Measurements from ENCODE around the gene CAPZB.

Gene CAPZB

DNA sequence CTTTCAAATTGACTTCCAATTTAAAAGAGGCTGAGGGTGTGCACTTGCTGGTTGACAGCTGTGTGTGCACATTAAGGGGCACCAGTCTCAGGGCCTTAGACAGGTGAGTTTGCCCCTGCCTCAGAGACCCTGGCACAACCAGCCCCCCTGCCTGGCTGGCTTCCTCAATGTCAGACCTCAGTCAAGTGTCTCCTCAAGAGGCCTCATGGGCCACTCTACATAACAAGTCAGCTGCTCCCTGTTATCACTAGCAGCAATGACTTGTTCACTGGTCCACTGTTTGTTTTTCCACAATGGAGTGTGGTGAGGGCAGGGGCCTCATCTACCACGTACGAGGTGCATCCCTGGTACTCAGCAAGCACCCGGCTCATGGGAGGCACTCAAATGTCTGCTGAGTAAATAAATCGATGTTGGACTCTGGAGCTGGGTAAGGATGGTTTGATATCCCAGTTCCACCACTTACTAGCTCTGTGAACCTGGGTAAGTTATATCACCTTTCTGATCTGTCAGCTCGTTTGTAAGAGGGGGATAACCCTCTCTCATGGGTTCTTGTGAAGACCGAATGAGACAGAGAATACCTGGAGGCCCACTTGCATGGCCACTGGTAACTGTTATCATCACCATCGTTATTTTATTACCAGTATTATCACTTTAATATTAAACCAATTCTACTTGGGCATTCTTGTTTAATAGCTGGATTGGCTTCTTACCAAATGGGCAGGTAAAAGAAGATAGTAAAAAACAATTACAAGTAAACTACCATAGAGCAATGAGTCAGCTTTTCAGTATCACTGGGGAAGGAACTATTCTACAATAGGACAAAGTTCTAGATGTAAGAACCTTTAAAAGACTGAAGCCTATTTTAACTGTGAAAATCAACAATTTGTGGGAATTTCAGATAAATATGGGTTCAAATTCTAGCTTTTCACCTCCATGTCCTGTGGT is 108.6 kb downstream of the CAPZB start:
- H3K27ac ChIP-seq, result no peak overlapping the region
- no peak for TF ChIP-seq ZFX (IDR thresholded peaks at IDR 0.05)
- TF ChIP-seq, protein P1, sequence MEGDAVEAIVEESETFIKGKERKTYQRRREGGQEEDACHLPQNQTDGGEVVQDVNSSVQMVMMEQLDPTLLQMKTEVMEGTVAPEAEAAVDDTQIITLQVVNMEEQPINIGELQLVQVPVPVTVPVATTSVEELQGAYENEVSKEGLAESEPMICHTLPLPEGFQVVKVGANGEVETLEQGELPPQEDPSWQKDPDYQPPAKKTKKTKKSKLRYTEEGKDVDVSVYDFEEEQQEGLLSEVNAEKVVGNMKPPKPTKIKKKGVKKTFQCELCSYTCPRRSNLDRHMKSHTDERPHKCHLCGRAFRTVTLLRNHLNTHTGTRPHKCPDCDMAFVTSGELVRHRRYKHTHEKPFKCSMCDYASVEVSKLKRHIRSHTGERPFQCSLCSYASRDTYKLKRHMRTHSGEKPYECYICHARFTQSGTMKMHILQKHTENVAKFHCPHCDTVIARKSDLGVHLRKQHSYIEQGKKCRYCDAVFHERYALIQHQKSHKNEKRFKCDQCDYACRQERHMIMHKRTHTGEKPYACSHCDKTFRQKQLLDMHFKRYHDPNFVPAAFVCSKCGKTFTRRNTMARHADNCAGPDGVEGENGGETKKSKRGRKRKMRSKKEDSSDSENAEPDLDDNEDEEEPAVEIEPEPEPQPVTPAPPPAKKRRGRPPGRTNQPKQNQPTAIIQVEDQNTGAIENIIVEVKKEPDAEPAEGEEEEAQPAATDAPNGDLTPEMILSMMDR (conservative IDR thresholded peaks at IDR 0.05), result no peak

DNA sequence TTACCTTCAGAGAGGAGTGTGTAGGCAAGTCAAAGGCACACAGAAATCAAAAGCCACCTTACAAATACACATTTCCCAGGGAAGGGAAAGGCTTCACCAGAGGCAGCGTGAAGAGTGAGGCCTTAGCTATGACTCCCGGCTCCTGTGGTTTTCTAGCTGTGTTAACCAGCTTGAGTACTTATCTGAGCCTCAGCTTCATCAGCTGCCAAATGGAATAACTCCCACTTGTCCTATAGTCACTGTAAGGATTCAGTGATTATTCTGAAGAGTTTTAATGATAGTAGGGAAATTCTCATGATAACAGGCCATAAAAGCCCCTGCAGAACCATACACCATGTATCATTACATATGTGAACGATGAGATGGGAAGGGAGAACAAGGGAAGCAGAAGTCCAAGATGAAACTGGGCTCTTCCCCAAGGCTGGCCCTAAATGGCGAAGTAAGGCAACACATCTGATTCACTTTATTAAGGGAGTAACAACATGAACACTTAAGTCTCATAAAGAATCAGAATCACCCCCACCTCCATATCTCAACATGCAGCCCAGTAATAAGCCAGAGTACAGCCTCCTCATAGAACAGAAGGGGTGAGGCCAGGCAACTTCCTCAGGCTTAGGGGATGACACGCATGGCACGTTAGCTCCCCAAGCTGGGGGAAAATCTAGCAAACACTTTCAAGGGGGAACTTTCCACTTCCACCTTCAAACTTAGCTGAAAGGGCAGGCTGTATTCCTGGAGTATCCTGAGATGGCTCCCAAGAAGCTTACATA is 109.5 kb downstream of the CAPZB start:
- no peak overlapping the region for H3K27ac ChIP-seq
- no peak for TF ChIP-seq ZFX (IDR thresholded peaks at IDR 0.05)
- TF ChIP-seq, protein P1 (conservative IDR thresholded peaks at IDR 0.05), result no peak

DNA sequence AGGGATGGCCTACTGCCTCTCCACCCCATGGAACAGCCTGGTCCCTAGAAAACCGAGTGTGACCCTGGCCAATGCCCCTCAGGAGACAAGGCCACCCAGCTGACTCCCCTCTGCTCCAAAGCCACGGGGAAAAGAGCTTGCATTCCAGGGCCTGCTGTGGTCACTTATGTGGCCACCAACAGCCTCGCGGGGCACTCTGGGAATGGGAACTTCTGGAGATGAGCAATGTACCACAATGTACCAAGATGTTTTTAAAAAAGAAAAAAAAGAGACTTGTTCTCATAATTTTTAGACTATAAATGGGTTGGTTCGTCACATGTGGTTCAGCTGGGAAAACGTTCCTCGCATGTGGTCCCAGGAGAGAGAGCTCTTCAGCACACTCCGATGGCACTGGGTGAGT is 110.4 kb downstream of the CAPZB start:
- no peak overlapping the region for H3K27ac ChIP-seq
- TF ChIP-seq, protein P1 (conservative IDR thresholded peaks at IDR 0.05), result no peak
- no peak for TF ChIP-seq ZFX (IDR thresholded peaks at IDR 0.05)

DNA sequence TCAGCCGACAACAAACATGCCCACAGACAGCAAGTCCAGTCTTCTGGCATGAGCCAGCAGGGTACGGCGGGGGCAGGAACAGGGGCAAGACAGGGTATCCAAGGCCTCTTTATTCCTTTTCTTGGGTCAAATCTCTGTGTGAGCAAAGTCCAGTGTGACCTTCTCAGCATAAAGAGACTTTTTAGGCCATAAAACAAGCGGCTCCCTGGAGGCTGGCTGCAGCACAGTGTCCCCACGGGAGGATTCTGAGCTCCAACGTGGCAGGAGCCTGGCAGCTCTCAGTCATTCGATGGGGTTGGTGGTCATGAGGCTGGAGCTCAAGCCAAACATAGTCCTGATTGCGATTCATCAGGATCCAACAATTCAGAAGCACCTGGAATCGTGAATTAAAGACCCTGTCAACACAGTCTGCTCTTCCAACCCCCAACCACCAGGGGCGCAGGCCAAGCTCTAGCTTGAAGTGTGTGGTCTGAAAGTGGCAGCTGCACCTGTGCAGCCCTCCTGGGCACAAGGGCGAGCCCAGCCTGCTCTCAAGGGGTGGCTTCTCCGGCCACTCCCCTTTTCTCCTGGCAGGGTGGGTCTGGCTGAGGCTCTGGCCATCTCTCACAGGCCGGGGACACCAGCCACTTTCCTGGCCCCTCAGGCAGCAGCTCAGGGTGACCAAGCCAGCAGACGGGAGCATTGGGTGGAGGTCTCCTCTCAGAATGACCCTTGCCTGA is 111.1 kb downstream of the CAPZB start:
- H3K27ac ChIP-seq, result no peak overlapping the region
- no peak for TF ChIP-seq ZFX (IDR thresholded peaks at IDR 0.05)
- TF ChIP-seq, protein P1 (conservative IDR thresholded peaks at IDR 0.05), result no peak; the same call in 1 of the 2 replicates

DNA sequence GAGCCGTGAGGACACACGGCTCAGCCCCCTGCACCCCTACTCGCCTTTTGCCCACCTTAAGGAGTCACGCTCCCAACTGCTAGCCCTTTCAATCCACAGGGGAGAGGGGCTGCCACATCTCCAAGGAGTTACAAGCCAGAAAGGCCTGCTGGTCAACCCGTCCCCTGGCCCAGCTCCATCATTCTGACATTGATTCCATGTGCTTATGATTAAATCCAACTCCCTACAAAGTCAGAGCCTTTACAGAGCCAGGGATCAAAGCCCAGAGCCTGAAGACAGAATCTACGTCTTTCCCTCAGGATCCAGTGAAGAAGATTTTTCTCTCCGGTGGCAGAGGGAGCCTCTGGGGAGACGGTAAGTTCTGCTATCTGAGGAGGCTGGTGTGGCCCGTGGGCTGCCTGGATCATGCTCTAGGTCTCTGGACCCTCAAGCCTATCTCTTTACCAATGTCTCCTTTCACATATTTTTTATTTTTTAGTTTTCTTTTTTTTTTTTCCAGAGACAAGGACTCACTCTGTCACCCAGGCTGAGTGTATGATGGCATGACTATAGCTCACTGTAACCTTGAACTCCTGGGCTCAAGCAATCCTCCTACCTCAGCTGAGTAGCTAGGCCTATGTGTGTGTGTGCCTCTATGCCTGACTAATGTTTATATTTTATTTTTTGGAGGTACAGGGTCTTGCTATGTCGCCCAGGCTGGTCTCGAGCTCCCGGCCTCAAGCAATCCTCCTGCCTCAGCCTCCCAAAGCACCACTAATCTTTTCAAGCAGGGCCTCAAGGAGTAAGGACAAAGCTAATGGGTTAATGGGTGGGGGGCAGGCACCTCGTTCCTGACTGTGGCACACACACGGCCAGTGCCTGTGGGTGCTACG is 111.9 kb downstream of the CAPZB start:
- H3K27ac ChIP-seq, result no peak overlapping the region
- TF ChIP-seq ZFX (IDR thresholded peaks at IDR 0.05), result no peak
- TF ChIP-seq, protein P1 (conservative IDR thresholded peaks at IDR 0.05), result no peak

DNA sequence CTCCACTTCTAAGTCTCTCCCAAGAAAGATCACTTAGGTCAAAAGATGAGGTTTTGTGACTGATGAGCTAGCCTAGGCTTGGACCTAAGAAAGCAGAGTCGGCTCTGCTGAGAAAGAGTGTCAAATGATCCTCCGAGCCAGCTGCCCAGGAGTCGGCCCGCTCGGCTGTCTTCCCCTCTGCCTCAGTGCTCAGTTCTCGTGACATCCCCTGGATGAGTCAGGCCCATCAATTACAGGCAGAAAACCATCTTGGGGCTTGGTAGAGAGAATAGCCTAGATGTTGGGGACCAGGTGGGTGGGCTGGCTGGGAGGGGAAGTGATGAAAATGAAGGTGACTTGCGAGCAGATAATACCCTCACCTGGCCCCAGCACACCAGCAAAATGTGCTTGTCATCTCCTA is 112.7 kb downstream of the CAPZB start:
- TF ChIP-seq ZFX (IDR thresholded peaks at IDR 0.05), result no peak
- TF ChIP-seq, protein P1 (conservative IDR thresholded peaks at IDR 0.05), result no peak
- no peak overlapping the region for H3K27ac ChIP-seq
